ENCODE results near the gene RACGAP1. TPM values are rescaled to one million over a fixed set of nuclear protein-coding genes. Genes with fewer than 3 reads are reported as not detected.

RACGAP1 gene
- polyA plus RNA-seq, 4 donors: 3.5 to 25.9 (median 14.4) TPM

DNA sequence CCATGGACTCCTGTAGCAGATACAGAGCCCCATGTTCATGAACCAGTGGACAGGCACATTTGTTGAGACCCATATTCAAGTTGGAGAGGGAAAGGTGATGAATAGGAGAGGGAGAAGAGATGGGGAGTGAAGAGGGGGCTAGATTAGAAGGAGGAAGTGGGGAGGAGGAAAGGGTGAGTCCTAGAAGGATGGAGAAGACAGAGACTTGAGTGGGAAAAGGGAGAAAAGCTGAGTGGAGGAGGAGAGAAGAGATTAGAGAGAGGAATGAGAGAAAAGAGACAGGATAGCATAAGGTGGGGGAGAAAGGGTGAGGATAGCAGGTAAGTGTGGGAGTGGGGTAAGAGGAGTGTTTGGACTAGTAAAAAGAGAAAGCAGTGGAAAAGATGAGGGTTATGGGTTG, 27.2 kb upstream of the RACGAP1 start:
- Histone ChIP-seq H3K27ac (ENCODE audit: low read depth in 1 of 3, low read length in 2 of 3) (no peak overlapping the region), H3K9me3 (ENCODE audit: control insufficient read depth in 2 of 2, insufficient read depth in 1 of 2, low read depth in 1 of 2, low read length in 1 of 2) (no peaks in the 10 kb centered on the region), H3K4me1 (ENCODE audit: control insufficient read depth in 3 of 3, insufficient read depth in 2 of 3, low read depth in 1 of 3, low read length in 2 of 3) (peaks cover 0 to 30% (median 2%) of the 10 kb centered on the region in 3 donors), H3K36me3 (ENCODE audit: control insufficient read depth in 3 of 3, insufficient read depth in 2 of 3, low read depth in 1 of 3, low read length in 3 of 3) (no peaks in the 10 kb centered on the region), H3K4me3 (ENCODE audit: low read depth in 1 of 3, low read length in 3 of 3) (no peak overlapping the region), H3K27me3 (ENCODE audit: control insufficient read depth in 3 of 3, insufficient read depth in 3 of 3, low read length in 3 of 3) (peaks cover 5 to 40% (median 8%) of the 10 kb centered on the region in 3 donors)
- no peak for DNase-seq
- no peak for FAIRE-seq

DNA sequence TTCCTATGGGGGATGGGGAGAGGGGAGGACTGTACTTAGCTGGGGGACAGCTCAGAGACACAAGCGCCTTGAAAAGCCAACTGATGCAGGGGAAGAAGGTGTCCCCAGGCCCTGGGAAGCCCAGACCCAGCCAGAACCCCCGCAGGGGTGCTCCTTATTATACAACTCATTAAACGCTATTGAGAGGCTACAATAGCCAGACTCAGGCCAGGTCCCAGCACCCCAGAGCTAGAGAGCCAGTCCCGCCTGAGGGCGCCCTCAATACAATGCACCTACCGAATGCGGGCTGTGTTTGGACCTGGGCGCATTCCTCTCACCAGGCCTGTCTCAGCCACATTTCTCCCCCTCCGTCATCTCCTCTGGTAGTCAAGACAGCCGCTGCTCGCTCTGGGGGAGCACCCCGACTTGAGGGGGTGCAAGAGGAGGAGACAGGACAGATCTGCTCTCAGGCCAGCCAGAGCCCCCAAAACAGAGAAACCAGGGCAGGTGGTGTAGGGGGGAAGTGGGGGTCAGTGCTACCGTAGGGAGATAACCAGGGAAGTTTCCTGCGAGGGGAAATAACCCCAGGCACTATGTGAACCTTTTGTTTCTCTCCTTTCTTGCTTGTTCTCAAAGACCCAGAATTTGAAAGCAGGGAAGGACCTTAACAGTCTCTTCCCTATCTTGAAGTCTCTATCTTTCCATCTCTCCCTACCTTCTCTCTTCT, 26.0 kb upstream of the RACGAP1 start:
- H3K36me3 ChIP-seq (ENCODE audit: control insufficient read depth in 3 of 3, insufficient read depth in 2 of 3, low read depth in 1 of 3, low read length in 3 of 3): no peaks in the 10 kb centered on the region
- 62 to 69% (median 63%) methylated on average over 14 of the region's 14 CpGs for WGBS, 3 donors
- H3K4me1 ChIP-seq (ENCODE audit: control insufficient read depth in 3 of 3, insufficient read depth in 2 of 3, low read depth in 1 of 3, low read length in 2 of 3): peaks cover 0 to 21% (median 2%) of the 10 kb centered on the region in 3 donors
- H3K27ac ChIP-seq (ENCODE audit: low read depth in 1 of 3, low read length in 2 of 3): no peak overlapping the region
- H3K9me3 ChIP-seq (ENCODE audit: control insufficient read depth in 2 of 2, insufficient read depth in 1 of 2, low read depth in 1 of 2, low read length in 1 of 2): no peaks in the 10 kb centered on the region
- no peak overlapping the region for H3K4me3 ChIP-seq (ENCODE audit: low read depth in 1 of 3, low read length in 3 of 3)
- FAIRE-seq: no peak
- peaks cover 0 to 33% (median 3%) of the 10 kb centered on the region in 3 donors for H3K27me3 ChIP-seq (ENCODE audit: control insufficient read depth in 3 of 3, insufficient read depth in 3 of 3, low read length in 3 of 3)
- DNase-seq: no peak

DNA sequence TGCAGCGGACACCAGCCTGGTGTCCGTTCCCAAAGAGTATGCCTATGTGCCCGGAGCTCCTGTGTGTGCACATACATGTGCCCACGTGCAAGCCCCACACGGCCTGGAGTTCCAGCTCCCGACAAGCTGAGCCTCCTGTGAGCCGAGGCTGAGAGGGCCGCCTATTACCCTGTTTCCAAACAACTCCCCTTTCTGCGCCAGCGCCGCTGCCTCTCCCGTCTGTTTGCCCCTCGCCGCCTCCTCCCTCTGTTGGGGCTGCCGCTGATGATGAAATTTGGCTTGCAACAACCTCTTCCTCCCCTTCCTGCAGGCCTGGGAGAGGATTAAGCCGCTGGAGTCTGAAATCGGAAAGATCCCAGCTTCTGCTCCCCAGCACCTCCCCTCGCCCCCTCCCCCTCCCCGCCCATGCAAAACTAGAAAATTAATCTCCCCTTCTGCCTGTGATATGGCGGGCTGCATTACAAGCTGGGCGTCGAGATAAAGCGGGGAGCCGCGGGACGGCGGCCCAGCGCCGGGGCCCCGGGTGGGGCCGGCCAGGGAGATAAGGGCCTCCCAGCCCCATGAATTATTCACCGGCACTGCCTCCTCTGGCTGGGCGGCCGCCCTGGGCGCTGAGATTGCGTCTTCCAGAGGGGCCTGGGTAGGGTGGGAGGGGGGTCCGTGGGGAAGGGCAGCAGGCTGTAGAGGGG, 25.3 kb upstream of the RACGAP1 start:
- DNase-seq (peak; percentile 49 to 74), FAIRE-seq (no peak)
- peaks cover 0 to 26% (median 3%) of the 10 kb centered on the region in 3 donors for H3K27me3 ChIP-seq (ENCODE audit: control insufficient read depth in 3 of 3, insufficient read depth in 3 of 3, low read length in 3 of 3)
- H3K4me3 ChIP-seq (ENCODE audit: low read depth in 1 of 3, low read length in 3 of 3): peak overlapping the region in 2 of 3 donors; percentile 6 to 16
- H3K9me3 ChIP-seq (ENCODE audit: control insufficient read depth in 2 of 2, insufficient read depth in 1 of 2, low read depth in 1 of 2, low read length in 1 of 2): no peaks in the 10 kb centered on the region
- no peak overlapping the region for H3K27ac ChIP-seq (ENCODE audit: low read depth in 1 of 3, low read length in 2 of 3)
- WGBS, 3 donors: 4 to 7% (median 5%) methylated on average over 31 to 37 of the region's 37 CpGs
- peaks cover 0 to 16% (median 2%) of the 10 kb centered on the region in 3 donors for H3K4me1 ChIP-seq (ENCODE audit: control insufficient read depth in 3 of 3, insufficient read depth in 2 of 3, low read depth in 1 of 3, low read length in 2 of 3)
- no peaks in the 10 kb centered on the region for H3K36me3 ChIP-seq (ENCODE audit: control insufficient read depth in 3 of 3, insufficient read depth in 2 of 3, low read depth in 1 of 3, low read length in 3 of 3)

- Histone ChIP-seq H3K36me3 (ENCODE audit: control insufficient read depth in 3 of 3, insufficient read depth in 2 of 3, low read depth in 1 of 3, low read length in 3 of 3) (no peaks in the 10 kb centered on the region), H3K9me3 (ENCODE audit: control insufficient read depth in 2 of 2, insufficient read depth in 1 of 2, low read depth in 1 of 2, low read length in 1 of 2) (no peaks in the 10 kb centered on the region), H3K27me3 (ENCODE audit: control insufficient read depth in 3 of 3, insufficient read depth in 3 of 3, low read length in 3 of 3) (peaks cover 0 to 23% (median 3%) of the 10 kb centered on the region in 3 donors), H3K4me3 (ENCODE audit: low read depth in 1 of 3, low read length in 3 of 3) (no peak overlapping the region), H3K4me1 (ENCODE audit: control insufficient read depth in 3 of 3, insufficient read depth in 2 of 3, low read depth in 1 of 3, low read length in 2 of 3) (peaks cover 0 to 16% (median 2%) of the 10 kb centered on the region in 3 donors), H3K27ac (ENCODE audit: low read depth in 1 of 3, low read length in 2 of 3) (no peak overlapping the region)
- no peak for DNase-seq
- no peak for FAIRE-seq
- WGBS, 3 donors: 56 to 68% (median 64%) methylated on average over 3 of the region's 3 CpGs
Measured at GRCh38 chr12:50050119-50050385, 24.8 kb upstream of the RACGAP1 start.

DNA sequence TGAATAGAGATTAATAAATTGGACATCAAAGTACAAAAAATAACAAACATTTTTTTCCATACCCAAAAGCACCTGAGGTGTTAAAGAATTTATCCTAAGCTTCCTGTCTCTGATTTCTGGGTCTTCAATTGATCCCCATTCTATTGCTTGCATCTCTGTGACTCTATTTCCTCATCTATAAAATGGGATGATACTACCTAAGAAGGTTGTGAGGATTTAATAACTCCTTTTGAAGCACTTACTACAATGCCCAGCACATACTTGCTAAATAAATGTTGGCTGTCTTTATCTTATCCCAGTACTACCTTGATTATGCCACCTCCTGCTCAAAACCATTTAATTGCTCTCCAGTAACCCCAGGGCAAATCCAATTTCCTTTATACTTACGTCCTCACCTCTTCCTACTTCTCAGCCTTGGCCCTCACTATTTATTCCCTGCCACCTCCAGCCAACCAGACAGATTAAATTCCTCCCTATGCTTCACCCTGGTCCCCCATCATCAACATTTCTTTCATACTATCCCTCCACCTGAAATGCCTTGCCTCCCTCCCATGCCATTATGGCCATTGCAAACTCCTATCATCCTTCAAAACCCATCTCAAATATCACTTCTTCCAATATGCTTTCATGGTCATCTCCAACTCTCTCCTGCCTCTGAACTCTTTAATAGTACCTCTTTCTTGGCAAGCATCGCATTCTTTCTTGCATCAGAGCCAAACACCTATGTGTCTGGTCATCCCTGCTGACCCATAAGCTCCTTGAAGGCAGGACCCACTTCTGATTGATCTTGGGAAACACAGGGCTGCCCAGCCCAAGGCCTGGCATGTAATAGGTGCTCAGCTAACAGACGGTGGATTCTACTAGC, 24.2 kb upstream of the RACGAP1 start:
- H3K27ac ChIP-seq (ENCODE audit: low read depth in 1 of 3, low read length in 2 of 3): no peak overlapping the region
- no peak overlapping the region for H3K4me3 ChIP-seq (ENCODE audit: low read depth in 1 of 3, low read length in 3 of 3)
- 70 to 81% (median 71%) methylated on average over 3 of the region's 3 CpGs for WGBS, 3 donors
- H3K4me1 ChIP-seq (ENCODE audit: control insufficient read depth in 3 of 3, insufficient read depth in 2 of 3, low read depth in 1 of 3, low read length in 2 of 3): peaks cover 0 to 16% (median 2%) of the 10 kb centered on the region in 3 donors
- H3K27me3 ChIP-seq (ENCODE audit: control insufficient read depth in 3 of 3, insufficient read depth in 3 of 3, low read length in 3 of 3): peaks cover 0 to 23% (median 3%) of the 10 kb centered on the region in 3 donors
- no peak for DNase-seq
- no peaks in the 10 kb centered on the region for H3K9me3 ChIP-seq (ENCODE audit: control insufficient read depth in 2 of 2, insufficient read depth in 1 of 2, low read depth in 1 of 2, low read length in 1 of 2)
- no peak for FAIRE-seq
- H3K36me3 ChIP-seq (ENCODE audit: control insufficient read depth in 3 of 3, insufficient read depth in 2 of 3, low read depth in 1 of 3, low read length in 3 of 3): no peaks in the 10 kb centered on the region

DNA sequence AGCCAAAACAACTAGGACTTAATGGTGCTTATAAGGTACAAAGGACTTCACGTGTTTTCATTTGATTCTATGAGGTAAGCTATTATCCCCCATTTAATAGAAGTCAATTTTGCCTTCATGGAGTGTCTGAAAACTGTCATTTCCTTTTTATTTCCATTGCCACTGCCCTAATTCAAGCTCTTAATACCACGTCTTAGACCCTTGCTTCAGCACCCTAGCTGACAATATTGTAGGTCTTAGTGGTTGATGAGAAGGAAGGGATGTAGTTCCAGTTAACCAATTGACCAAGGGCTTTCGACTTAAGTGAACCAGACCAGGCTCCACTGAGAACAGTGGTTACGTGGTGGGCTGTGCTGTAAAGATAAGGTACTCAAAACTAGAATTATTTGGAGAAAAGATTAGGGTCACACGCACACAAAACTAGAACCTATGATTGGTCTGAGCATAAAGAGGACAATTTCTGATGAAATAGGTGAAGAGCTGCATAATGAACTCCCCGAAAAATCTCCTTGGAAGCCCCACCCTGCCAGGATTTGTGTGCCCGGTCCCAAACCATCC, 22.5 kb upstream of the RACGAP1 start:
- no peaks in the 10 kb centered on the region for H3K9me3 ChIP-seq (ENCODE audit: control insufficient read depth in 2 of 2, insufficient read depth in 1 of 2, low read depth in 1 of 2, low read length in 1 of 2)
- H3K27ac ChIP-seq (ENCODE audit: low read depth in 1 of 3, low read length in 2 of 3): no peak overlapping the region
- 87 to 91% (median 90%) methylated on average over 7 of the region's 7 CpGs for WGBS, 3 donors
- peaks cover 0 to 23% (median 3%) of the 10 kb centered on the region in 3 donors for H3K27me3 ChIP-seq (ENCODE audit: control insufficient read depth in 3 of 3, insufficient read depth in 3 of 3, low read length in 3 of 3)
- peaks cover 0 to 16% (median 2%) of the 10 kb centered on the region in 3 donors for H3K4me1 ChIP-seq (ENCODE audit: control insufficient read depth in 3 of 3, insufficient read depth in 2 of 3, low read depth in 1 of 3, low read length in 2 of 3)
- no peak overlapping the region for H3K4me3 ChIP-seq (ENCODE audit: low read depth in 1 of 3, low read length in 3 of 3)
- DNase-seq: no peak
- FAIRE-seq: no peak
- H3K36me3 ChIP-seq (ENCODE audit: control insufficient read depth in 3 of 3, insufficient read depth in 2 of 3, low read depth in 1 of 3, low read length in 3 of 3): no peaks in the 10 kb centered on the region

DNA sequence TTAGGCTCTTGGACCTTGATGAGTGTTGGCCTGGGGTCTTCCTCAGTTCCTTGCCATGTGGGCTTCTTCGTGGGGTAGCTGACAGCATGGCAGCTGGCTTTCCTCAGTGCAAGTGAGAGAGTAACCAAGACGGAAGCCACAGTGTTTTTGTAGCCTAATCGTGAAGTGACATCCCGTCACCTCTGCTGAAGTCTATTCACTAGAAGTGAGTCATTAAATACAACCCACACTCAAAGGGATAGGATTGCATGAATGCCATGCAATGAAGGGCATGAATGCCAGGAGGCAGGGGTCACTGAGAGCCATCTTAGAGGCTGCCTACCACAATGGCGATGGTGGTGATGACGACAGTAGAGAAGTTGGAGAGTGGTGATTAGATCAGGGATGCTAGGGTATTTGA, 18.6 kb upstream of the RACGAP1 start:
- Histone ChIP-seq H3K4me3 (ENCODE audit: low read depth in 1 of 3, low read length in 3 of 3) (no peak overlapping the region), H3K9me3 (ENCODE audit: control insufficient read depth in 2 of 2, insufficient read depth in 1 of 2, low read depth in 1 of 2, low read length in 1 of 2) (no peaks in the 10 kb centered on the region), H3K27ac (ENCODE audit: low read depth in 1 of 3, low read length in 2 of 3) (no peak overlapping the region), H3K27me3 (ENCODE audit: control insufficient read depth in 3 of 3, insufficient read depth in 3 of 3, low read length in 3 of 3) (peaks cover 0 to 3% (median 0%) of the 10 kb centered on the region in 3 donors), H3K4me1 (ENCODE audit: control insufficient read depth in 3 of 3, insufficient read depth in 2 of 3, low read depth in 1 of 3, low read length in 2 of 3) (peaks cover 0 to 5% (median 0%) of the 10 kb centered on the region in 3 donors), H3K36me3 (ENCODE audit: control insufficient read depth in 3 of 3, insufficient read depth in 2 of 3, low read depth in 1 of 3, low read length in 3 of 3) (no peaks in the 10 kb centered on the region)
- DNase-seq (no peak), FAIRE-seq (no peak)
- WGBS, 3 donors: 73 to 88% (median 87%) methylated on average over 6 of the region's 6 CpGs

DNA sequence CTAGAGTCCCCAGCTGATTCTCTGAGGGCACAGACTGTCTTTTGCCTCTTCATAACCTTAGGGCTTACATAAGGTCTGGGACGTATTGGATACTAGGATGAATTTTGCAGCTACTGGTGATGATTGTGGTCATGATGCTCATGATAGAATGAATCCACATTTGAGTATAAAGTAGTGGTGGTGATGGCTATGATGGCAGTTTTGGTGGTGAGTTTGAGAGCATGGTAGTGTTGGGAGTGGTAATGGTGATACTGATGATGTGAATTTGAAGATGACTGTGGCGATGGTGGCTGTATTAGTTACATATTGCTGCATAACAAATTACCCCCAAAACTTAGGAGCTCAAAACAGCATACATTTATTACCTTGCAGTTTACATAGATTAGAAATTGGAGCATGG, 18.0 kb upstream of the RACGAP1 start:
- no peaks in the 10 kb centered on the region for H3K9me3 ChIP-seq (ENCODE audit: control insufficient read depth in 2 of 2, insufficient read depth in 1 of 2, low read depth in 1 of 2, low read length in 1 of 2)
- H3K27ac ChIP-seq (ENCODE audit: low read depth in 1 of 3, low read length in 2 of 3): no peak overlapping the region
- 89 to 94% (median 93%) methylated on average over 2 of the region's 2 CpGs for WGBS, 3 donors
- no peak overlapping the region for H3K4me3 ChIP-seq (ENCODE audit: low read depth in 1 of 3, low read length in 3 of 3)
- peaks cover 0 to 5% (median 0%) of the 10 kb centered on the region in 3 donors for H3K4me1 ChIP-seq (ENCODE audit: control insufficient read depth in 3 of 3, insufficient read depth in 2 of 3, low read depth in 1 of 3, low read length in 2 of 3)
- DNase-seq (no peak), FAIRE-seq (no peak)
- H3K36me3 ChIP-seq (ENCODE audit: control insufficient read depth in 3 of 3, insufficient read depth in 2 of 3, low read depth in 1 of 3, low read length in 3 of 3): no peaks in the 10 kb centered on the region
- peaks cover 0 to 3% (median 0%) of the 10 kb centered on the region in 3 donors for H3K27me3 ChIP-seq (ENCODE audit: control insufficient read depth in 3 of 3, insufficient read depth in 3 of 3, low read length in 3 of 3)

All from small intestine (tissue), 7 donors.